HL-60 (cell line): ENCODE results near the gene ADAM23.

ENCODE experiments used
- CTCF ChIP-seq: IDR thresholded peaks from one replicate; pipeline ENCODE4 v1.5.1; 2011; ENCODE audit warnings: low read length, control low read depth, inconsistent platforms; ENCODE audit not compliant: insufficient read depth
- GABPA ChIP-seq: IDR thresholded peaks from 2 replicates; pipeline ENCODE4 v1.6.1; 2012; ENCODE audit warnings: low read depth
- POLR2AphosphoS5 ChIP-seq: IDR thresholded peaks from 2 replicates; pipeline ENCODE4 v1.6.1; 2012; ENCODE audit warnings: low read depth
- REST ChIP-seq: IDR thresholded peaks from 2 replicates; pipeline ENCODE4 v1.6.1; 2012; ENCODE audit warnings: low read depth; ENCODE audit not compliant: insufficient replicate concordance
- SPI1 ChIP-seq: IDR thresholded peaks from 2 replicates; pipeline ENCODE4 v1.6.1; 2012; ENCODE audit warnings: low read depth, mild to moderate bottlenecking, borderline replicate concordance

DNA sequence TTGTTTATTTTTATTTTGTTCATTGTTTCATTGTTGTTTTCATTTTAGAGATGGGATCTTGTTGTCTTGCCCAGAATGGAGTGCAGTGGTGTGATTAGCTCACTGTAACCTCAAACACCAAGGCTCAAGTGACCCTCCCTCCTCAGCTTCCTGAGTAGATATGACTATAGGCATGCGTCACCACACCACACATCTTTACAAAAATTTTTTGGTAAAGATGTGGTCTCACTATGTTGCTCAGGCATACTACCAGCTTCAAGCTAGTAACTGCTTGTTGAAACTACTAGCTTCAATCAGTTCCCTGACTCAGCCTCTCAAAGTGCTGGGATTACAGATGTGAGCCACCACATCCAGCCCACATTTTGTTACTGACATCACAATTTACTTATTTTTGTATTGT is 213.8 kb downstream of the ADAM23 start:
- TF ChIP-seq CTCF (no peak), POLR2AphosphoS5 (no peak), REST (no peak), GABPA (no peak), SPI1 (no peak)
